Measurements from ENCODE around the gene ARHGEF11. TPM values are rescaled to one million over a fixed set of nuclear protein-coding genes. Genes with fewer than 3 reads are reported as not detected.
A peak's percentile ranks its signal among the peaks of the same experiment; 100 is the strongest.

The ARHGEF11 gene
- total and polyA plus RNA-seq, 4 donors: 5.8 to 23.7 (median 9.8) TPM

DNA sequence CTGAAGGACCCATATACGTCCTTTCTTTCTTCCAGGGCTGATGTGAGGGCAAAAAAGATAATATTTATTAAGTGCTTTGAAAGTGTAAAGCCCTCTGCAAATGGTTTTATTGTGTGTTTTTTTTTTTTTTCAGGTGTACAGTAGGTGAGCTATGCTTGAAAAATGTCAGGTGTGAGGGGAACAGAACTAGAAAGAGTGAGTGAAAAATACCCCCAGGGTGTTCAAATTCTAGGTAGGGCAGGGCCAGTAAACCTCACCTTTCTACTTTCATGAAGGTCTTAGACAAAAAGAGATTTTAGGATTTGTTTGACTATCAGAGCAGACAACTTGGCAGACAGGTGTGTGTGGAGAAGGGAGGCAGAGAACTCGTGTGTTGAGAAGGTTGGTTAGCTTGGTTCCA lies 51.3 kb downstream of the ARHGEF11 start:
- 84% methylated on average over 2 of the region's 2 CpGs for WGBS
- TF ChIP-seq EGR1 (IDR thresholded peaks at IDR 0.05; ENCODE audit: low read depth in 2 of 2) (no peak), HNF4G (IDR thresholded peaks at IDR 0.05) (no peak), RXRA (IDR thresholded peaks at IDR 0.05) (no peak), TAF1 (conservative IDR thresholded peaks at IDR 0.05) (no peak), FOXA2 (IDR thresholded peaks at IDR 0.05) (no peak), YY1 (IDR thresholded peaks at IDR 0.05) (no peak), HNF4A (conservative IDR thresholded peaks at IDR 0.05) (no peak), NR2F2 (IDR thresholded peaks at IDR 0.05) (no peak), ZBTB33 (IDR thresholded peaks at IDR 0.05) (no peak)
- TF ChIP-seq, protein P1, sequence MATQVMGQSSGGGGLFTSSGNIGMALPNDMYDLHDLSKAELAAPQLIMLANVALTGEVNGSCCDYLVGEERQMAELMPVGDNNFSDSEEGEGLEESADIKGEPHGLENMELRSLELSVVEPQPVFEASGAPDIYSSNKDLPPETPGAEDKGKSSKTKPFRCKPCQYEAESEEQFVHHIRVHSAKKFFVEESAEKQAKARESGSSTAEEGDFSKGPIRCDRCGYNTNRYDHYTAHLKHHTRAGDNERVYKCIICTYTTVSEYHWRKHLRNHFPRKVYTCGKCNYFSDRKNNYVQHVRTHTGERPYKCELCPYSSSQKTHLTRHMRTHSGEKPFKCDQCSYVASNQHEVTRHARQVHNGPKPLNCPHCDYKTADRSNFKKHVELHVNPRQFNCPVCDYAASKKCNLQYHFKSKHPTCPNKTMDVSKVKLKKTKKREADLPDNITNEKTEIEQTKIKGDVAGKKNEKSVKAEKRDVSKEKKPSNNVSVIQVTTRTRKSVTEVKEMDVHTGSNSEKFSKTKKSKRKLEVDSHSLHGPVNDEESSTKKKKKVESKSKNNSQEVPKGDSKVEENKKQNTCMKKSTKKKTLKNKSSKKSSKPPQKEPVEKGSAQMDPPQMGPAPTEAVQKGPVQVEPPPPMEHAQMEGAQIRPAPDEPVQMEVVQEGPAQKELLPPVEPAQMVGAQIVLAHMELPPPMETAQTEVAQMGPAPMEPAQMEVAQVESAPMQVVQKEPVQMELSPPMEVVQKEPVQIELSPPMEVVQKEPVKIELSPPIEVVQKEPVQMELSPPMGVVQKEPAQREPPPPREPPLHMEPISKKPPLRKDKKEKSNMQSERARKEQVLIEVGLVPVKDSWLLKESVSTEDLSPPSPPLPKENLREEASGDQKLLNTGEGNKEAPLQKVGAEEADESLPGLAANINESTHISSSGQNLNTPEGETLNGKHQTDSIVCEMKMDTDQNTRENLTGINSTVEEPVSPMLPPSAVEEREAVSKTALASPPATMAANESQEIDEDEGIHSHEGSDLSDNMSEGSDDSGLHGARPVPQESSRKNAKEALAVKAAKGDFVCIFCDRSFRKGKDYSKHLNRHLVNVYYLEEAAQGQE (IDR thresholded peaks at IDR 0.05): no peak
- TF ChIP-seq, protein P2, sequence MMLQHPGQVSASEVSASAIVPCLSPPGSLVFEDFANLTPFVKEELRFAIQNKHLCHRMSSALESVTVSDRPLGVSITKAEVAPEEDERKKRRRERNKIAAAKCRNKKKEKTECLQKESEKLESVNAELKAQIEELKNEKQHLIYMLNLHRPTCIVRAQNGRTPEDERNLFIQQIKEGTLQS (IDR thresholded peaks at IDR 0.05): no peak
- Histone ChIP-seq H3K27ac (ENCODE audit: low read depth in 1 of 2, low read length in 2 of 2) (no peak overlapping the region), H3K36me3 (ENCODE audit: control insufficient read depth in 4 of 4, insufficient read depth in 3 of 4, low read depth in 1 of 4, low read length in 3 of 4) (no peaks in the 10 kb centered on the region), H3K27me3 (ENCODE audit: control insufficient read depth in 4 of 4, insufficient read depth in 4 of 4, low read length in 3 of 4) (no peaks in the 10 kb centered on the region), H3K9ac (ENCODE audit: low read depth in 1 of 2, low read length in 2 of 2) (no peak overlapping the region), H3K4me1 (ENCODE audit: control insufficient read depth in 4 of 4, insufficient read depth in 4 of 4, low read length in 3 of 4) (no peaks in the 10 kb centered on the region), H3K9me3 (ENCODE audit: control insufficient read depth in 4 of 4, low read length in 3 of 4) (no peaks in the 10 kb centered on the region), H3K4me3 (ENCODE audit: low read depth in 1 of 3, low read length in 3 of 3) (no peak overlapping the region)
- DNase-seq (ENCODE audit: low spot score): no peak

- Histone ChIP-seq H3K9me3 (ENCODE audit: control insufficient read depth in 4 of 4, low read length in 3 of 4) (no peaks in the 10 kb centered on the region), H3K9ac (ENCODE audit: low read depth in 1 of 2, low read length in 2 of 2) (no peak overlapping the region), H3K36me3 (ENCODE audit: control insufficient read depth in 4 of 4, insufficient read depth in 3 of 4, low read depth in 1 of 4, low read length in 3 of 4) (no peaks in the 10 kb centered on the region), H3K4me3 (ENCODE audit: low read depth in 1 of 3, low read length in 3 of 3) (no peak overlapping the region), H3K27me3 (ENCODE audit: control insufficient read depth in 4 of 4, insufficient read depth in 4 of 4, low read length in 3 of 4) (no peaks in the 10 kb centered on the region), H3K27ac (ENCODE audit: low read depth in 1 of 2, low read length in 2 of 2) (no peak overlapping the region), H3K4me1 (ENCODE audit: control insufficient read depth in 4 of 4, insufficient read depth in 4 of 4, low read length in 3 of 4) (no peaks in the 10 kb centered on the region)
- DNase-seq (ENCODE audit: low spot score): no peak
- 80% methylated on average over 6 of the region's 6 CpGs for WGBS
- TF ChIP-seq NR2F2 (IDR thresholded peaks at IDR 0.05) (no peak), HNF4A (conservative IDR thresholded peaks at IDR 0.05) (peak in 1 of 2 donors; percentile 26), SP1 (IDR thresholded peaks at IDR 0.05) (no peak), JUND (IDR thresholded peaks at IDR 0.05) (no peak), ZBTB33 (IDR thresholded peaks at IDR 0.05) (no peak), TAF1 (conservative IDR thresholded peaks at IDR 0.05) (no peak)
These were observed 52.0 kb downstream of the ARHGEF11 start for GRCh38 chr1:156993426-156994147.
